Hepatocyte (in vitro differentiated cells): ENCODE results near the gene LHX4.

ENCODE experiments used
- CTCF ChIP-seq: fragments of 200-600 bp; sonication (generic); IDR thresholded peaks from 2 replicates; pipeline ENCODE4 v1.5.1; 2016; ENCODE audit warnings: antibody characterized with exemption, mild to moderate bottlenecking; ENCODE audit not compliant: poor library complexity
- EZH2 ChIP-seq: fragments of 200-600 bp; sonication (generic); IDR thresholded peaks from 2 replicates; pipeline ENCODE4 v1.6.1; 2016; ENCODE audit warnings: antibody characterized with exemption, mild to moderate bottlenecking, borderline replicate concordance
- EZH2phosphoT487 ChIP-seq: fragments of 200-600 bp; sonication (generic); IDR thresholded peaks from one replicate; pipeline ENCODE4 v1.6.1; 2018; ENCODE audit warnings: antibody characterized with exemption, mild to moderate bottlenecking, low read depth, moderate library complexity; ENCODE audit not compliant: unreplicated experiment, severe bottlenecking

DNA sequence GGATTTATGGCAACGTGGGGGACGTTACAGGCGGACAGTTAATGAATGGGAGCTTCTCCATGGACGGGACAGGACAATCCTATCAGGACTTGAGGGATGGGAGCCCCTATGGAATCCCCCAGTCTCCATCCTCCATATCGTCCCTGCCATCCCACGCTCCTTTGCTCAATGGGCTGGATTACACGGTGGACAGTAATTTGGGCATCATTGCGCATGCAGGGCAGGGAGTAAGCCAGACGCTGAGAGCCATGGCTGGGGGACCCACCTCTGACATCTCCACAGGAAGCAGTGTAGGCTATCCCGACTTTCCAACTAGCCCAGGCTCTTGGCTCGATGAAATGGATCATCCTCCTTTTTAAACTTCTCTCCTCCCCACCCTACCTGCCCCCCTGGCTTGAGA, 44.2 kb downstream of the LHX4 start:
- TF ChIP-seq CTCF (no peak), EZH2 (no peak), EZH2phosphoT487 (no peak)
